ENCODE results near the gene SSH2.

Gene SSH2

DNA sequence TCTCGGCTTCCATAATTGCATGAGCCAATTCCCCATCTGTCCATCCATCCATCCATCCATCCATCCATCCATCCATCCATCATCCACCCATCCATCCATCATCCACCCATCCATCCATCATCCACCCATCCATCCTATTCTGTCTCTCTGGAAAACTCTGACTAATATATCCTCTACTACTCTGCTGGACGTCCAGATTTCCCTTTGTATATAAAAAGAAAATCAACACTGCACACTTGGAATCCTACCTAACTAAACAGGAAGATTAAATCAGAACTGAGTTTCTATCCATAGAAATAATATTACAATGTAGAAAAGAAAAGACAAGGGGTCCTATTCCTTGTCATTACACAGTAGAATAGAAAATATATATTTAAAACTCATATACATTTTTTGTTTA is 157.0 kb downstream of the SSH2 start:
- Mint-ChIP-seq H3K27ac (ENCODE audit: low read depth) (no peak overlapping the region), H3K4me3 (no peak overlapping the region)
- no peak for ATAC-seq (replicated peaks; ENCODE audit: extremely low read depth, poor library complexity, severe bottlenecking)

DNA sequence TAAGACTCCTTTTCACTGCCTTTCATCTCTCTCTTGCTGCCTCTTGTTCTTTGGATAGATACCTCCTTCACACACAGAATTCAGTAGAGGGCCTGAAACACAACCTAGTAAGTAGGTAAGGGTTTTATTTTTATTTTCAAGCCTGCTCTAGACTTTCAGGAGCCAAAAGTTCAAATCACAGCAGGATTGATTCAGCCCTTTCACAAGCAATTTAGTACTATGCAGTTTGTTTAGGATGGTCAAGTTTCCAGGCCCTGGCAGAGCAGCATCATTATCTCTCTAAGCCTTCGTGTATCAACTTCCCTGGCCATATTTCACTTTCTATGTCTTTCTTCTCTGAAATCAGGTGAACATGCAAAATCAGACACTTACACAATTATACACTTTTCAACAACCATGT is 158.5 kb downstream of the SSH2 start:
- H3K9me3 Mint-ChIP-seq: no peaks in the 10 kb centered on the region
- ATAC-seq (replicated peaks; ENCODE audit: extremely low read depth, poor library complexity, severe bottlenecking) (no peak), DNase-seq (ENCODE audit: low spot score in 2 of 2) (no peak)
- H3K27me3 Mint-ChIP-seq: no peaks in the 10 kb centered on the region
- H3K4me3 Mint-ChIP-seq: no peak overlapping the region
- H3K27ac Mint-ChIP-seq (ENCODE audit: low read depth): no peak overlapping the region
- H3K4me1 Mint-ChIP-seq: no peaks in the 10 kb centered on the region
- no peaks in the 10 kb centered on the region for H3K36me3 Mint-ChIP-seq (ENCODE audit: insufficient read depth)

More for the DNA sequence above, 157.0 kb downstream of the SSH2 start:
- Mint-ChIP-seq H3K27me3 (no peaks in the 10 kb centered on the region), H3K9me3 (no peaks in the 10 kb centered on the region), H3K36me3 (ENCODE audit: insufficient read depth) (no peaks in the 10 kb centered on the region), H3K4me1 (no peaks in the 10 kb centered on the region)
- no peak for DNase-seq (ENCODE audit: low spot score in 2 of 2)

DNA sequence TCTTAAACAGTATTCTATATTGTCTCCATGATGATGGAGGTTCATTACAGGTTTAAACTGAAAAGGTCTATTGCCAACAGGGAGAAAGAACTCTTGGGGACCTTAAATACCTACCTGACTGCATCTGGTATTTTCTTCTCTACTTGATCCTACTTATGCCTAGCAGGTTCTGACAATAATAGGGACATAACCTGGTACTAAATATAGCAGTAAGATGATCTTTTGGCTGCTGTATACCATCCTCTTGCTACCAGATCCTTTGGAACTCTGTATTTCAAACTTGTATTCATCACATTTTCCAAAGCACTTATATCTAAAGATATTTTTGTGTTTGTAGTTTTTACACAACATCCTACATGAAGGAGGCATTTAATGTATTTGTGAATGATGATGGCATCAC is 160.8 kb downstream of the SSH2 start:
- no peaks in the 10 kb centered on the region for H3K27me3 Mint-ChIP-seq
- no peak overlapping the region for H3K27ac Mint-ChIP-seq (ENCODE audit: low read depth)
- H3K36me3 Mint-ChIP-seq (ENCODE audit: insufficient read depth): no peaks in the 10 kb centered on the region
- no peaks in the 10 kb centered on the region for H3K9me3 Mint-ChIP-seq
- H3K4me3 Mint-ChIP-seq: no peak overlapping the region
- H3K4me1 Mint-ChIP-seq: no peaks in the 10 kb centered on the region
- no peak for ATAC-seq (replicated peaks; ENCODE audit: extremely low read depth, poor library complexity, severe bottlenecking)
- DNase-seq (ENCODE audit: low spot score in 2 of 2): no peak

DNA sequence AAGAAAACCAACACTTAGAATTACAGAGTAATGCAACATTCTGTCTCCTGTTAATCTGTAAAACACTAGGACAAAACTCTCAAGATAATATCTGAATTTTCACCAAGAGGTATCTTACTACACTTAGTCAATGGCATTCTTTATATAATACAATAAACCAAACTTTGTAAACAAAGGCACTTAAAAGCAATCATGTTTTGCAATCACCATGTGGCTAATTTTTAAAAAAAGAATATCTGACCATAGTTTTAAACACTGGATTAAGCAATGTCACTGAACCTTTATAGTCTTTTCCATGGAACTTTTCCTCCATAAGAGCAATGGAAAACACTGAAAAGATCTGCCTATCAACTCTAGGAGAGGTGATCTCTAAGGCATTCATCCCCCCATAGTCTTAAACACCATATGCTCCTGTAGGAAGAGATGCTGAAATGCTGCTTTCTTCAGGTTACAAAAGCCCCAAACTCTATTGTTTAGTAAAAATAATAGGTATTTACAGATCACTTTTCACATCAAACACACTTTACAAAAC is 163.2 kb downstream of the SSH2 start:
- no peak for DNase-seq (ENCODE audit: low spot score in 2 of 2)
- no peaks in the 10 kb centered on the region for H3K36me3 Mint-ChIP-seq (ENCODE audit: insufficient read depth)
- H3K4me3 Mint-ChIP-seq: no peak overlapping the region
- H3K27ac Mint-ChIP-seq (ENCODE audit: low read depth): no peak overlapping the region
- no peaks in the 10 kb centered on the region for H3K9me3 Mint-ChIP-seq
- ATAC-seq (replicated peaks; ENCODE audit: extremely low read depth, poor library complexity, severe bottlenecking): no peak
- H3K27me3 Mint-ChIP-seq: no peaks in the 10 kb centered on the region
- H3K4me1 Mint-ChIP-seq: no peaks in the 10 kb centered on the region

DNA sequence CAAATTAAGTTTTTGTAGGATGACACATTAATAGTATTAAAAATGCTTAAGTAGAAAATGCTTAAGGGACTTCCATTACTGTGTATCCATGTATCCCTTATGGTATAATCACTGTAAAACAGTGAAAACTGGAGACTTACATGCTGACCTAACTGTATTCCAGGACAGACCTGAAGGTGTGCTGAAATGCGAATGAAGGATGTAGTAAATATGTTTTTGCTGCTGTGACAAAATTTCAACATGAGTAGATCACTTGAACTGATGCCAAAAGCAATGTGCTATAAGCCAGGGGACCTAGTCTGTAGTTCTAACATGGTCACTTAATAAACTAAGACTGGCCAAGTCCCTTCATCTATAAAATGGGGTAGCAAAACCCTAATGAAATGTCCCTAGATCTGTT is 165.3 kb downstream of the SSH2 start:
- ATAC-seq (replicated peaks; ENCODE audit: extremely low read depth, poor library complexity, severe bottlenecking) (no peak), DNase-seq (ENCODE audit: low spot score in 2 of 2) (no peak)
- Mint-ChIP-seq H3K9me3 (no peaks in the 10 kb centered on the region), H3K27me3 (no peaks in the 10 kb centered on the region), H3K36me3 (ENCODE audit: insufficient read depth) (peaks cover 11% of the 10 kb centered on the region), H3K4me1 (peaks cover 11% of the 10 kb centered on the region), H3K4me3 (no peak overlapping the region), H3K27ac (ENCODE audit: low read depth) (no peak overlapping the region)

DNA sequence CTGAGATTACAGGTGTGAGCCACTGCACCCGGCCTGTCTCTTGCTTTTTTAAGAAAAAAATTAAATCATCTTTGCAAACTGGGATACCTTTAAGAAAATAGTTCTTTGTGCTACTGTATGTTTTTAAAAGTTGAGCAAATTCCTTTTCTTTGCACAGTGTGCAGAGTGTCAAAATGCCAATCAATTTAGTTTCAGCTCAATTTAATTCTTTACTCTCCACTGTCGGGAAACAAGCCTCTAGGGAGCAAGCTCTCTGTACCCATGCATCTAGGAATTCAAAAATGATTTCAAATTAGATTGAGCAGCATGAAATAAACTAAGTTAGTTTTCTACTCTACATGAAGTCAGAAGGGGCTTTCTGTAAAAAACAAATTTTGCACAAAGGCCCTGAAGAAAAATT is 165.8 kb downstream of the SSH2 start:
- Mint-ChIP-seq H3K27me3 (no peaks in the 10 kb centered on the region), H3K4me1 (peaks cover 17% of the 10 kb centered on the region), H3K4me3 (no peak overlapping the region), H3K36me3 (ENCODE audit: insufficient read depth) (peaks cover 15% of the 10 kb centered on the region), H3K27ac (ENCODE audit: low read depth) (no peak overlapping the region), H3K9me3 (no peaks in the 10 kb centered on the region)
- DNase-seq (ENCODE audit: low spot score in 2 of 2) (no peak), ATAC-seq (replicated peaks; ENCODE audit: extremely low read depth, poor library complexity, severe bottlenecking) (no peak)

DNA sequence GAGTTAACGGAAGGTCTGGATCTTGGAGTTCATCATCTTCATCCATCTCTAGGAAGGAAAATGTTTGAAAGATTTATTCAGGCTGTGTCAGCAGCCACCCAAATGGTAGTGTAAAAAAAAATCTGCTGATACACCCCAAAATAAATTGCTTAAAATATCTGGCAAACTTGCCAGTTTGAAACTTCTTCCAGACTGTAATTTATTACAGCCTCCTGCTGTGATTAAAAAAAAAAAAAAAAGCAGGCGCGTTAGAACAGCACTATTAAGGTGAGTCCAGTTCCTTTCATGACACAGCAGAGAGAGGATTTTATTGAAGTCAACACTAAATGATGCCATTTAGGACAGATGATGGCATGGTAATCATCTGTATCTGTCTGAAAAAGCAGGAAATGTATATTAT is 166.8 kb downstream of the SSH2 start:
- peaks cover 18% of the 10 kb centered on the region for H3K4me1 Mint-ChIP-seq
- DNase-seq (ENCODE audit: low spot score in 2 of 2): no peak
- ATAC-seq (replicated peaks; ENCODE audit: extremely low read depth, poor library complexity, severe bottlenecking): no peak
- peaks cover 16% of the 10 kb centered on the region for H3K36me3 Mint-ChIP-seq (ENCODE audit: insufficient read depth)
- H3K27me3 Mint-ChIP-seq: no peaks in the 10 kb centered on the region
- no peaks in the 10 kb centered on the region for H3K9me3 Mint-ChIP-seq
- H3K27ac Mint-ChIP-seq (ENCODE audit: low read depth): no peak overlapping the region
- no peak overlapping the region for H3K4me3 Mint-ChIP-seq

DNA sequence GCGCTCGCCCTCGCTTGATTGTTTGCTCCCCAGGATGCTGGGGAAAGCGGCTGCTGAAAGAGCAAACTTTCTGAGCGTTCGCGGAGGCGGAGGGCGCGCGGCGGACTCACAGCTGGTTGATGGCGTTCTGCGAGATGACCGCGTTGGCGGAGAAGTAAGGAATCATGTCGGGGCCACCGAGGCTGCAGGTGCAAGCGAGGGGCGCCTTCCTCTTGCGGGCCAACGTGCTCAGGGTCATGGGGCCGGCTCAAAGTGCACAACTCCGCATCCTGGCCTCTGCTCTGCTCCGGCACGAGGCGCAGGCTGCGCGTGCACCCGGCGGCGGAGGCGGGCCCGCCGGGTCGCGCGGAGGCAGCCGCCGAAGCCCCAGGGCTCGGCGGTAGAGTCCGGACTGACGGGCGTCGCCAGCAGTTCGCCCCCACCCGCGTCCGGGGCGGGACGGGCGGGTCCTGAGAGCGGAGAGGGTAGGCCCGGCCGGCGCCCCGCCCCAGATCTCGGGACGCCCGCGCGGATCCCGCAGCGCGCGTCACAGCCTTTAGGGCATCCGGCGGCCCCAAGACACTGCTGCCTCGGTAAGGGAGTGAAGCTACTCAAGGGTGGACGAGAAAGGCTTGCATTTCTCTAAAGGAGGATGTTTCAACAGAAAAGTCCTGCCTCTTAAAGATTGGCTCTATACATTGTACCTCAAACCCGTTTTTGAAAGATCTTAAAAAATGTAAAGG is 168.8 kb downstream of the SSH2 start:
- peak; percentile 83 to 90 for DNase-seq (ENCODE audit: low spot score in 2 of 2)
- peak; percentile 88 for ATAC-seq (replicated peaks; ENCODE audit: extremely low read depth, poor library complexity, severe bottlenecking)
- Mint-ChIP-seq H3K4me3 (peak overlapping the region; percentile 92), H3K4me1 (peaks cover 26% of the 10 kb centered on the region), H3K9me3 (no peaks in the 10 kb centered on the region), H3K36me3 (ENCODE audit: insufficient read depth) (peaks cover 23% of the 10 kb centered on the region), H3K27ac (ENCODE audit: low read depth) (peak overlapping the region; percentile 93), H3K27me3 (no peaks in the 10 kb centered on the region)

DNA sequence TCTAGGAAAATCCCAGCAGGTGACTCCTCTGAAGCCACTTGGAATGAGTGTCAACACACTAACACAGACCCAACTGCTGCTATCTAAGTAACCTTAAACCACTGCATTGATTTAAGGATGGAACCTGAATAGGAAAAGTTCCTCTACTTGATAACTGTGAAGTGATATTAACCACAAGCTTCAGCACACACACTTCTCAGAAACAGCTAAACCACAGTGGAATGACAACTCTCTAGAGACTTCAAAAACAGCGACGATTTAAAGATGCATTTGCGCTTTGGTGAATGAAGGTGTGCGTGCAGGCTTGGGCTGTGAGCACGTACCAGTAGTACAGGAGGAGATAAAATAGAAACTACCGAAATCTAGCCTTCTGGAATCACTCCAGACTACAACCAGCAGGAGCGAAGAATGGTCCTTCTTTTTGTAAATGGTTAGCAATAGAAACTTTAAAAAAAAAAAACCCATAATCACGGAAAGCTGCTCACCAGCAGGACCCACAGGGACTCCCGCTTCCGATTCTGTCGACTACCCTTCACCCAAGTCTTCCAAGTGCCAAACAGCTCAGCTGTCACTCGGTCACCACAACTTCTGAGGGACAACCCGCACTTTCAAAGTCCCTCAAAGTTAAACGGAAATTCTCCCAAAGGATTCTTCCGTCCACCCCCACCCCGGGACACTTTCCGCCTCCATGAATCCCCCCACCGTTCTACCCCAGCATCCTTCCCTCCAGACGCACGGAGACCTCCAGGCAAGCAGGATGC is 169.6 kb downstream of the SSH2 start:
- no peaks in the 10 kb centered on the region for H3K9me3 Mint-ChIP-seq
- peak; percentile 68 for ATAC-seq (replicated peaks; ENCODE audit: extremely low read depth, poor library complexity, severe bottlenecking)
- peak overlapping the region; percentile 92 for H3K4me3 Mint-ChIP-seq
- DNase-seq (ENCODE audit: low spot score in 2 of 2): peak in 1 of 2 donors; percentile 55
- no peaks in the 10 kb centered on the region for H3K27me3 Mint-ChIP-seq
- H3K36me3 Mint-ChIP-seq (ENCODE audit: insufficient read depth): peaks cover 24% of the 10 kb centered on the region
- H3K4me1 Mint-ChIP-seq: peaks cover 26% of the 10 kb centered on the region
- peak overlapping the region; percentile 93 for H3K27ac Mint-ChIP-seq (ENCODE audit: low read depth)

DNA sequence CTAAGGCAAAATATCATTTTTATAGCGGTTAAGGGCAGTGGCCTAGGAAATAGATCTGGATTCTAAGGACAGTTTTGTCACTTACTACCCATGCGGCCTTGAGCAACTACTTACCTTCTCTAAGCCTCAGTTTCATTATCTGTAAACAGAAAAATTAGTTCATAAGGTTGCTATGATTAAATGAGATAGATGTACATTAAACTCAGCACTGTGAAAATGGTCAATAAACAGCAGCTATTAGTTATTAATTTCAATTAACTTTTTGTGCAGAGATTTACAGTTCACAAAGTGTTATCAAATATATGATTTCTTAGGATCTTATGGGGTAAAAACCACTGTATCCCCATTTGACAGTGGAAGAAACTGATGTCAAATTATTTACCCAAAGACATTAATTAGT is 171.8 kb downstream of the SSH2 start:
- no peak for DNase-seq (ENCODE audit: low spot score in 2 of 2)
- H3K9me3 Mint-ChIP-seq: no peaks in the 10 kb centered on the region
- H3K27me3 Mint-ChIP-seq: no peaks in the 10 kb centered on the region
- H3K27ac Mint-ChIP-seq (ENCODE audit: low read depth): peak overlapping the region; percentile 42
- H3K36me3 Mint-ChIP-seq (ENCODE audit: insufficient read depth): peaks cover 34% of the 10 kb centered on the region
- ATAC-seq (replicated peaks; ENCODE audit: extremely low read depth, poor library complexity, severe bottlenecking): no peak
- H3K4me3 Mint-ChIP-seq: peak overlapping the region; percentile 92
- H3K4me1 Mint-ChIP-seq: peaks cover 26% of the 10 kb centered on the region

DNA sequence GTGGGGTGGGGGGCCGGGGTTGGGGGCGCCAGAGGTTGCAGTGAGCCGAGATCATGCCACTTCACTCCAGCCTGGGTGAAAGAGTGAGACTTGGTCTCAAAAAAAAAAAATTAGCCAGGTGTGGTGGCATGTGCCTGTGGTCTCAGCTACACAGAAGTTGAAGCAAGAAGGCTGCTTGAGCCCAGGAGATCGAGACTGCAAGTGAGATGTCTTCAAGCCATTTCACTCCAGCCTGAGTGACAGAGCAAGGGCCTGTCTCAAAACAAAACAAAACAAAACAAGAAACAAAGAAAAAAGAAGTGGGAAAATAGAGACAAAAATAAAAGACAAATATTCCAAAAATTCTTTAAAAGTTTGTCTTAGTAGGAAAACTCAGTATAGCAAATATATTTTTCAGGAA is 172.2 kb downstream of the SSH2 start:
- H3K27me3 Mint-ChIP-seq: no peaks in the 10 kb centered on the region
- DNase-seq (ENCODE audit: low spot score in 2 of 2): no peak

DNA sequence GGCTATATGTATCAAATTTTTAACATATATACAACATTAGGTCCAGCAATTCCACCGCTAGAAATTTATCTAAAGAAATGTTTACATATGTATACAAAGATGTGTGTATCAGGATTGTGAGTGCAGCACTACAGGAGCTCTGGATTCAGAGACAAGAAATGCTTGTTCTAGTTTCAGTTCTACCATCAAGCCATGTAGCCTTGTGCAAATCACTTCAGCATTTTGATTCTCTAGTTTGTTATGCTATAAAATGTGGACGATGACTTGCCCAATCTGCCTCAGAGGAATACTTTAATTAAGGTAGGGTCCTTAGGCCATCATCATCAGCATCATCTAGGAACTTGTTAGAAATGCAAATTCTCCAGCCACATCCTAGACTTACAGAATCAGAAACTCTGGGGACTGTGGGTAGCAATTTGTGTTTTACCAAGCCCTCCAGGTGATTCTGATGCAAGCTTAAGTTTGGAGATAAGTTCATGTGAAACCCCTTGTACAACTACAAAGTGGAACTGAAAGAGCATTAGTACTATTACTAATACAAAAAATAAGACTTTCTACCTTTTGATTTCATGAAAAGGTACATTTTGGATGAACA is 176.1 kb downstream of the SSH2 start:
- Mint-ChIP-seq H3K27ac (ENCODE audit: low read depth) (no peak overlapping the region), H3K9me3 (no peaks in the 10 kb centered on the region), H3K4me1 (peaks cover 21% of the 10 kb centered on the region), H3K27me3 (no peaks in the 10 kb centered on the region), H3K36me3 (ENCODE audit: insufficient read depth) (peaks cover 37% of the 10 kb centered on the region), H3K4me3 (no peak overlapping the region)
- DNase-seq (ENCODE audit: low spot score in 2 of 2) (no peak), ATAC-seq (replicated peaks; ENCODE audit: extremely low read depth, poor library complexity, severe bottlenecking) (no peak)

More for the DNA sequence above, 172.2 kb downstream of the SSH2 start:
- Mint-ChIP-seq H3K9me3 (no peaks in the 10 kb centered on the region), H3K4me3 (peak overlapping the region; percentile 92), H3K4me1 (peaks cover 28% of the 10 kb centered on the region), H3K36me3 (ENCODE audit: insufficient read depth) (peaks cover 38% of the 10 kb centered on the region), H3K27ac (ENCODE audit: low read depth) (peak overlapping the region; percentile 42)
- no peak for ATAC-seq (replicated peaks; ENCODE audit: extremely low read depth, poor library complexity, severe bottlenecking)
